ENCODE measurements around the gene GTF3C1.

GRCh38 chr16:27549464-27549745, 308 bp downstream of the GTF3C1 start:
- TF ChIP-seq ZNF274 (IDR thresholded peaks at IDR 0.05; ENCODE audit: low read depth, low read length) (no peak), YY1 (IDR thresholded peaks at IDR 0.05; ENCODE audit: insufficient read depth, insufficient read length) (no peak), SUZ12 (IDR thresholded peaks at IDR 0.05; ENCODE audit: extremely low read depth, insufficient read depth, insufficient read length) (no peak)

Data from NT2/D1 (cell line).